Measurements from ENCODE around the gene SLIT1.

Gene SLIT1

DNA sequence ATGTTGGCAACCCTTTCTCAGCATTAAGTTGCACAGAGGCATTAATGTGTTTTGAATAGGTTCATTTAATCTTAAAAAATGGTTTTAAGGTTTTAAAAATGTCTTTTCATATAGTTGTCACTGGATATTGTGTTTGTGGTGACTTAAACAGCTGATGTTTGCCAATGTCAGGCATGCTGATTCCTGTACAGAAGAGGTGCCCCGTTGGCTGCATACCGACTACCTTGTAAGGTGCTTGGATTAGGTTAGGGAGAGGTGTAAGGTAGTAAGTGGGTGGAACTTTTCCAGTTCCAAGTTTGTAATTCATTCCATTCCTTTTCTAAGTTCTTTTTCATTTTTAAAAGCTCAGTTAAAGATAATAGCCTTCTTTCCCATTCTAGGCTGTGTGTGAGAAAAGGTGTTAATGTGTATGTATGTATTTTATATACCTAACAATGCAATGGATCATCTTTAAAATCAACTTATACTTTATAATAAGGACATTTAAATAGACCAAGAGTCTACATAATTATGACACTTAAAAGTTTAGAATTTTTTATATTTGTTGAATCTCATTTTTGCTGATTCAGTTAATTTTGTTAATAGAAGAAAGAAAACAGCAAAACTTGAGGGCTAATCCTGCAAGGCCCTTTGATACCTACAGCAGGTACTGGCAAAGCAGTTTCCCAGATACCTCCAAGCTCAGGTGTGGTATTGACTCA, 198.5 kb downstream of the SLIT1 start:
- DNase-seq (ENCODE audit: insufficient read length, low spot score) (no peak), FAIRE-seq (no peak)

GRCh38 chr10:96986200-96986856, 199.4 kb downstream of the SLIT1 start:
- FAIRE-seq (no peak), DNase-seq (ENCODE audit: insufficient read length, low spot score) (no peak)

DNA sequence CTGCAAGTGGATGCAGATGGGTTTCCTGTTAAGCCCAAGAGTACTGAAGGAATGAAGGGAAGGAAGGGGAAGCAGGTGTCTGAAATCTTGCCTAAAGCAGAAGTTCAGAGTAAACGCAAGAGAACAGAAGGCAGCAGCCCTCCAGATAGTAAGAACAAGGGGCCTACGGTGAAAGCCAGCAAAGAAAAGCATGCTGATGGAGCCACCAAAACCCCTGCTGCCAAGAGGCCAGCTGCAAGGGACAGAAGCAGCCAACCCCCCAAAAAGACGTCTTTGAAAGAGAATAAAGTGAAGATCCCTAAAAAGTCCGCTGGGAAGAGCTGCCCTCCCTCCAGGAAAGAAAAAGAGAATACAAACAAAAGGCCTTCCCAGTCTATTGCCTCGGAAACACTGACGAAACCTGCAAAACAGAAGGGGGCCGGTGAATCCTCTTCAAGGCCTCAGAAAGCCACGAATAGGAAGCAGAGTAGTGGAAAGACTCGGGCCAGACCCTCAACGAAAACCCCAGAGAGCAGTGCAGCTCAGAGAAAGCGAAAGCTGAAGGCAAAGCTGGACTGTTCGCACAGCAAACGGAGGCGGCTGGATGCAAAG, 201.1 kb downstream of the SLIT1 start:
- no peak for DNase-seq (ENCODE audit: insufficient read length, low spot score)
- no peak for FAIRE-seq

DNA sequence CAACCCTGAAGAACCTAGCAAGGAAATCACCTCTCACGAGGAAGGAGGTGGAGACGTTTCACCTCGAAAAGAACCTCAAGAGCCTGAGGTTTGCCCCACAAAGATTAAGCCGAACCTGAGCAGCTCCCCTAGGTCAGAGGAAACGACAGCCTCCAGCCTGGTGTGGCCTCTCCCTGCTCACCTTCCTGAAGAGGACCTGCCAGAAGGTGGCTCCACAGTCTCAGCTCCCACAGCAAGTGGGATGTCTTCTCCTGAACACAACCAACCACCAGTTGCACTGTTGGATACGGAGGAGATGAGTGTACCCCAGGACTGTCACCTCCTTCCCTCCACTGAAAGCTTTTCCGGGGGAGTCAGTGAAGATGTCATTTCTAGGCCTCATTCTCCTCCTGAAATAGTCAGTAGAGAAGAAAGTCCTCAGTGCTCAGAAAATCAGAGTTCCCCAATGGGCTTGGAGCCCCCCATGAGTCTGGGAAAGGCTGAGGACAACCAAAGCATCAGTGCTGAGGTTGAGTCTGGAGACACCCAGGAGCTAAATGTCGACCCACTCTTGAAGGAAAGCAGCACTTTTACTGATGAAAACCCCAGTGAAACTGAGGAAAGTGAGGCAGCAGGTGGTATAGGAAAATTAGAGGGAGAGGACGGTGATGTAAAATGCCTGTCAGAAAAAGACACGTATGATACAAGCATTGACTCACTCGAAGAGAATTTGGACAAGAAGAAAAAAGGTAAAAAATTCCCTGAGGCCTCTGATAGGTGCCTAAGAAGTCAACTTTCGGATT, 203.4 kb downstream of the SLIT1 start:
- FAIRE-seq (no peak), DNase-seq (ENCODE audit: insufficient read length, low spot score) (no peak)

DNA sequence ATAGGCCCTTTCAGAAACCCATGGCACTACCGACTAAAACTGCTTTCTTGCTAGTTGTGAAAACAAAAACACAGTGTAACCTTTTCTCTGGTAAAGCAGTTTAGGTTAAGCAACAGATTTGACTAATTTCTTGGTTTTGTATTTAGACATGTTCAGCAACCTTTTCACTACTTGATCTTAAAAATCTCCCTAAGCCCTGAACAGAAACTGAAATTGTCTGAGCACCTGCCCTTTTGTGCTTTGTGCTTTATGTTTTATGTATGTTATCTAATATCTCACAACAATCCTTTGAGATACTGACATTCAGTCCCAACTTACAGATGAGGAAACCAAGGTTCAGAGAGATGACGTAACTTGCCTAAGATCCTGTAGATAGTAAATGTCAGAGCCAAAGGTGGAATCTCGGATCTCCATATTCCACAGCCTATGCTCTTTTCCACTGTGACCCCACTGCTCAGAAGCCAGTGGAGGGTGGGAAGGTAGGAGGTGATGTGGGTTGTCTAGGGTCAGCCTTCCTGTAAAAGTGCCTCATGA, 207.1 kb downstream of the SLIT1 start:
- FAIRE-seq (no peak), DNase-seq (ENCODE audit: insufficient read length, low spot score) (no peak)

DNA sequence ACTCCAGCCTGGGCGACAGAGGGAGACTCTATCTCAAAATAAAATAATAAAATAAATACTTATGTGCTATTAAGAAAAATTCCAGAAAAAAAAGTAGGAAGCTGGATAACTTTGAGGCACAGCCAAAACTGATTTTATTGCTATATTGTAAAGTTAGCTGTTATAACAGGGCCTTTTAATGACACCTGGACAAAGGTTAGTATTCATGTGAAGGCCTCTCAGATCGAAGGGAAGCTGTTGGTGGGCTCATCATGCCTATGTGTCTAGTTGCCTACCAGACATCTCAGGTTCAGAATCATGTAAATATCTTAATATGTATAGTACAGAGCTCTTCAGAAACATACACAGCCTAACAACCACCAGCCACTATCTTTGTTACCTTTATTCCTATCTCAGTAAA, 210.6 kb downstream of the SLIT1 start:
- FAIRE-seq = no peak
- DNase-seq (ENCODE audit: insufficient read length, low spot score) = no peak

DNA sequence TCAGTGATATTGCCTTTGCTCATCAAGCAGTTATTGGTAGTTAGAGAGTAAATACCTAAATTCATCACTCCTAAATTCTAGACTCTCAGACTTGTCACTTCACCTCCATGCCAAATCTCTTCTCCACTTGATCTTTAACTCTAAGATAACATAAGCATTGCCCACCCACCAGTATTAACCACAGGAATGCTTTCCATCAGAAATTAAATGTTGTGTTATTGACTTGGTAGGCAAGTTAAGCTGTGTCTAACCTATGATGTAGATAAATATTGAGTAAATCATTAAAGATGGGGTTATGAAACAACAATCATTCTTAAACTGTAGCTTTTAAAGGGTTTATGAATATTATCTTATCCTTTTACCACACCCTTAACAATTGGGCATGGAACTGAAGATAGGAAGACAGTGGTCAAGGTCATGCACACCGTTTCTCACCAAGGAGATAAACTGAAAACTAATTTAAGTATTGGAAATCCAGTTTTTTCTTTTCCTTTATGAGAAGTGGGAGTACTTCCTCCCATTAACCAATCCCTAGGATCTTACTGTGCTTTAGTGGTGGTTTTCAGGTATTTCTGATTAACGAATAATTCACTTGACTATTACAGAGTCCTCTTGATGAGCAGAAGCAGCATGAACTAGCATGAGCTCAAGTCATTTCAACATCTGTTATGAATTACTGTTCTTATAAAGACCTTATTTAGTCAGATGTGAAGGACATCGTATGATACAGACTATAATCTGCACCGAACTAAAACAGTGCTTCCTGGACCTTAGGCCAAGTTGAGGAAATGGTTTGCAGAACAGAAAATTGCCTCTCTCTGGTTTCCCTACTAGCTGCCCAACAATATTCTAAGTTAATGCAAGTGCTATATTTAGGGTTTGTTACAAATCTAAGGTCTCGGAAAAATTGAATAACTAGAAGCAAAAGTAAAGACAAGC, 211.7 kb downstream of the SLIT1 start:
- DNase-seq (ENCODE audit: insufficient read length, low spot score) = no peak
- FAIRE-seq = no peak

GRCh38 chr10:96972264-96972663, 213.5 kb downstream of the SLIT1 start:
- no peak for FAIRE-seq
- no peak for DNase-seq (ENCODE audit: insufficient read length, low spot score)

DNA sequence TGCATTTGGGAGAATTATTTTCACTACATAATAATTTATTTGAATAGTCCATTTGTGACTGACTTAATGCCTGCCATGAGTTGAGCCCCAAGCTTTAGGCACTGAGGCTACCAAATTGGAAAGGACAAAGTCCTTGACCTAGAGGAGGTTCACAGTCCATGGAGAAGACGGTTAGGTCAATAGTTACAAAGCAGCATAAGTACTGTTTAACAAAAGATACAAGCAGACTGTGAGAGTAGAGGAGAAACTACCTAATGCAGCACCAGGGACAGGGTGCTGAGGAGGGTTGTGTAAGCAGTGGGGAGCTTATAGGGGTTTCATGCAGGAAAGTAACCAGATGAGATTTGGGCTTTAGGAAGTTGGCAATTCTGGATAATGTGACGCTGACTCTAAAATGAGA, 214.4 kb downstream of the SLIT1 start:
- DNase-seq (ENCODE audit: insufficient read length, low spot score) = no peak
- no peak for FAIRE-seq

- DNase-seq (ENCODE audit: insufficient read length, low spot score) = no peak
- FAIRE-seq = no peak
Measured at GRCh38 chr10:96968682-96969423, 216.9 kb downstream of the SLIT1 start.

DNA sequence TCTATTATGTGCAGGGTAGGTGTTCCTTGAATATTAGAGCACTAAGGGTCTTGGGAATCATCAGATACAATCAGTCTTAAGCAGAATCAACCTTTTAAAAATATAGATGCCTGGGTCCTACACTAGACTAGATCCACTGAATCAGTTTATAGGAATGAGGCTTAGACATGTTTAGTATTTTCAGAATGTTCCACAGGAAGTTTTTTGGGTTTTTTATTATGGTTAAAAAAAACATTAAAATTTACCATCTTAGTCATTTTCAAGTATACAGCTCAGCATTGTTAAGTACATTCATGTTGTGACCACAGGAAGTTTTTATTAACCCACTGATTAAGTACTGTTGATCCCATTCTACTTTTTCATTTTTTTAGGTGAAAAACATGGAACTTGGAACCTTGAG, 217.9 kb downstream of the SLIT1 start:
- FAIRE-seq (no peak), DNase-seq (ENCODE audit: insufficient read length, low spot score) (no peak)

GRCh38 chr10:96964131-96964530, 221.6 kb downstream of the SLIT1 start:
- DNase-seq (ENCODE audit: insufficient read length, low spot score) = no peak
- no peak for FAIRE-seq

DNA sequence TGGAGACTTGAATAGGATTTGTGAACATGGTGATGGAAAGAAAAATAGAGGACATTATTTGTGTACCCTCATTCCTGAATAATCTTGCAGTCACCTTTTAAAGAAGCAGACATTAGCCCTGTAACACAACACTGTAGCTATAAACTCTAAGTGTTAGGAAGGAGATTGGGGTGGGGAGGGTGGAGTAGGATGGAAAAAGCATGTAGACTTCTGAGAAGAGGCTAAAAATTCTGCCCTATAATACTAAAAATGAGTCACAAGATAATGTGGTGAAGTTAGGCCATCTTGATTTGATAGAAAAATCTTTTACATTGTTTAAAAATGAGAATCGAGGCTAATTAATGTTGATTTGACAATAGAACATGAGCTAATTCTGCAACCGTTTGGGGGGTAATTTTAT, 224.9 kb downstream of the SLIT1 start:
- no peak for DNase-seq (ENCODE audit: insufficient read length, low spot score)
- no peak for FAIRE-seq

DNA sequence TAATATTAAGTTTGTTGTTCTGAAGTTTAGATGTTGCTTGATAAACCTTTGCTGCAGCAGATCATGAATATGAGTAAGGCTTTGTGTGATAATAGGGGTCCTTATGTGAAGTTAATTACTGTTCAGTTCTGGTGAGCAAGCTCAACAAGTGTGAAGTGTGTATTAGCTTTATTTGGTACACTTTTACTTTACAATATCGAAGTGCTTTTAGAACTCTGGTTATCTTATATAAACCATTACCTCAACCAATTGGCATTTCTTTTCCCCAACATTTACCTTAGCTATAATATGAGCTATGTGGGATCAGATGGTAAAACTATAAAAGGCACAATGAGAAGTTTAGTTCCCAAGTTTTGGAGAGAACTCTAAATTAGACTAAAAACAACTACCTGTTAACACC, 226.0 kb downstream of the SLIT1 start:
- no peak for FAIRE-seq
- DNase-seq (ENCODE audit: insufficient read length, low spot score) = no peak

DNA sequence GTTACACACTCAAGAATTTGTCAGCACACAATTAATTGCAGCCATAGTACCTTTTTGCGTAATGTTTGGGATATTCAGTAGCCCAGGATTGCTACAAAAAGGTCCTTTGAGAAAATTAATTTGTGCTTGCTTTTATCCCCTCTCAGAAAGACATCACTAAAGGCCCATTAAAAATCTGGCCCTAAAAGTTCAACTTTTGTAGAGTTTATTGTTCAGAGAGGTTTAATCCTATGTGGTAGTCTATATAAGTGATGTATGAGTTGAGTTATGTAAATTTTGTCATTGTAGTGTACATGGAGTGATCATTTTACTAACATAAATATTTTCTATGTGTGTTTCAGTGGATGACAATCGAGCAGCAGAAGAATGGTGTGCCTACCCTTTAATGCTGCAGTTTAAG, 227.7 kb downstream of the SLIT1 start:
- DNase-seq (ENCODE audit: insufficient read length, low spot score) = no peak
- no peak for FAIRE-seq

- DNase-seq (ENCODE audit: insufficient read length, low spot score) (no peak), FAIRE-seq (no peak)
Measured at GRCh38 chr10:96955794-96956193, 230.0 kb downstream of the SLIT1 start.

DNA sequence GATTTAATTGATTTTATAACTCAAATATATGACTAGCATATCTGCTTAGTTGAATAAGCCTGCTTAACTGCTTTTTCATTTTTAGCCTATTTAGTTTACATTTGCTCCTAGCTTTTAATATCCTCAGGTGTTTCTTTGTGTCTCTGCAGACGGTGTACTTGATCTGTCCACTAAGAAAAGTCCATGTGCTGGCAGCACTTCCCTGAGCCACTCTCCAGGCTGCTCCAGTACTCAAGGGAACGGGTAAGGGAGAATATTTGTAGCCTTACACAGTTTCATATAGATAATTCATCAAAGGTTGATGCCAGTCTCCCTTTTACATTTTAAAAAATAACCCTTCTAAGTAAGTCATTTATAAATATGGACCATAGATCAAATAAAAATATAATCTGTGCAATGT, 233.8 kb downstream of the SLIT1 start:
- no peak for DNase-seq (ENCODE audit: insufficient read length, low spot score)
- no peak for FAIRE-seq

DNA sequence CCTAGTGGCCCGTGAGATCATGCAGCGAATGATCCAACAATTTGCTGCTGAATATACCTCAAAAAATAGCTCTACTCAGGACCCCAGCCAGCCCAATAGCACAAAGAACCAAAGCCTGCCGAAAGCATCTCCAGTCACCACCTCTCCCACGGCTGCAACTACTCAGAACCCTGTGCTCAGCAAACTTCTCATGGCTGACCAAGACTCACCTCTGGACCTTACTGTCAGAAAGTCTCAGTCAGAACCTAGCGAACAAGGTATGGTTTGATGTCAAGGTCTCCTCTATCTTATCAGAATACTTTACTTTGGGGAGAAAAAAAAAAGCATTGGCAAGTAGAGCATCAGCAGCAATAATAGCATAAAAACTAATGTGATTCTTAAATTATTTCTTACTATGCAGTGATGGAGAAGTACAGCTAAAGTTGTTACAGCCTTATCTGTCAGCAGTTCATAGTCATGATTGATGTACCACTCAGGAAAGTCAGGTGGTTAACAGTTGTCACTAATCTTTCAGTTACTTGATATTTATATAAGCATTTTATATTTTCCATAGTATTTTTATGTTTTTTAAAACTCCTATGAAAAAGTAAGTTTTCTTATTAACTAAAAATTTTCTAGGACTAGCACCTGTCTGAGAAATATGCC, 236.6 kb downstream of the SLIT1 start:
- DNase-seq (ENCODE audit: insufficient read length, low spot score) (no peak), FAIRE-seq (no peak)

All from HTR-8/SVneo (cell line).